Activated naive CD4-positive, alpha-beta T cell treated with anti-CD3 and anti-CD28 coated beads for 36 hours (primary cell): ENCODE data around the gene DENND6A. TPM values are rescaled to one million over a fixed set of nuclear protein-coding genes. Genes with fewer than 3 reads are reported as not detected.
"Not testable (repeated sequence)": the region's sequence is repeated elsewhere in the genome, so short reads cannot be mapped to it uniquely, and the experiment has no call there.

ENCODE experiments used
- CTCF ChIA-PET: fragments of 350-600 bp; sonication (Branson Sonifier 250); formaldehyde crosslinking; loops from one replicate; lab custom pipeline; 2021; ENCODE audit warnings: antibody characterized with exemption; lab: Charles Lee
- DNase-seq: peaks from one replicate; pipeline ENCODE4 v3.0.0-alpha.2; 2020
- H3K27ac Mint-ChIP-seq: one replicate; pipeline ENCODE4 v1.8.0; 2021; ENCODE audit warnings: mild to moderate bottlenecking, mixed read lengths
- H3K27me3 Mint-ChIP-seq: one replicate; pipeline ENCODE4 v1.8.0; 2021; ENCODE audit warnings: low read depth, mixed read lengths
- H3K36me3 Mint-ChIP-seq: one replicate; pipeline ENCODE4 v1.8.0; 2021; ENCODE audit warnings: low read depth, mixed read lengths
- H3K4me1 Mint-ChIP-seq: one replicate; pipeline ENCODE4 v1.8.0; 2021; ENCODE audit warnings: low read depth, mixed read lengths
- H3K4me3 Mint-ChIP-seq: one replicate; pipeline ENCODE4 v1.8.0; 2021; ENCODE audit warnings: mild to moderate bottlenecking, moderate library complexity, mixed read lengths
- H3K9me3 Mint-ChIP-seq: one replicate; pipeline ENCODE4 v1.8.0; 2021; ENCODE audit warnings: mixed read lengths
- intact Hi-C: fragments of 100-400 bp; cut with micrococcal nuclease; formaldehyde crosslinking; loops from one replicate; pipeline ENCODE4 v1.15.1; 2023
- total RNA-seq, 2 experiments: library from RNA; stranded (reverse); gene quantifications; one replicate each; pipeline ENCODE4 v1.2.3, GENCODE V29; 2021

Gene DENND6A
- total RNA-seq, 2 experiments from 2014 or later = 12.3 to 12.4 TPM

DNA sequence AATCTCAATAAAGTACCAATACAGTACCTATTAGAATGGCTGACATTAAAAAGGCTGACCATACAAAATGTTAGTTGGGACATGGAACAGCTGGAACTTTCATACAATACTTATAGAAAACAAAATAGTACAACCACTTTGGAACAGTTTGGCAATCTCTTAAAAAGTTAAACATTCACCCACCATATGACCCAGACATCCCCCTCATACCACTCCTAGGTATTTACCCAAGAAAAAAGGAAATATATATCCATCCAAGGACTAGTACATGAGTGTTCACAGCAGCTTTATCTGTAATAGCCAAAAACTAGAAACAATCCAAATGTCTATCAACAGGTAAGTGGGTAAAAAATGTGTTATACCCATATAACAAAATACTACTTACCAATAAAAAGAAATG is 70.5 kb downstream of the DENND6A start:
- intact Hi-C loops = no loop called here
- Mint-ChIP-seq H3K9me3 (no peaks in the 10 kb centered on the region), H3K27me3 (no peaks in the 10 kb centered on the region), H3K4me3 (no peak overlapping the region), H3K36me3 (peaks cover 27% of the 10 kb centered on the region), H3K27ac (no peak overlapping the region), H3K4me1 (no peaks in the 10 kb centered on the region)
- CTCF ChIA-PET = no interaction called here
- DNase-seq = no peak

- no peak overlapping the region for H3K27ac Mint-ChIP-seq
- CTCF ChIA-PET = no interaction called here
- H3K4me3 Mint-ChIP-seq = no peak overlapping the region
- no peaks in the 10 kb centered on the region for H3K4me1 Mint-ChIP-seq
- peaks cover 8% of the 10 kb centered on the region for H3K36me3 Mint-ChIP-seq
- H3K9me3 Mint-ChIP-seq = no peaks in the 10 kb centered on the region
- intact Hi-C loops = no loop called here
- no peak for DNase-seq
- no peaks in the 10 kb centered on the region for H3K27me3 Mint-ChIP-seq
These were observed 75.1 kb downstream of the DENND6A start for GRCh38 chr3:57617739-57618138.

DNA sequence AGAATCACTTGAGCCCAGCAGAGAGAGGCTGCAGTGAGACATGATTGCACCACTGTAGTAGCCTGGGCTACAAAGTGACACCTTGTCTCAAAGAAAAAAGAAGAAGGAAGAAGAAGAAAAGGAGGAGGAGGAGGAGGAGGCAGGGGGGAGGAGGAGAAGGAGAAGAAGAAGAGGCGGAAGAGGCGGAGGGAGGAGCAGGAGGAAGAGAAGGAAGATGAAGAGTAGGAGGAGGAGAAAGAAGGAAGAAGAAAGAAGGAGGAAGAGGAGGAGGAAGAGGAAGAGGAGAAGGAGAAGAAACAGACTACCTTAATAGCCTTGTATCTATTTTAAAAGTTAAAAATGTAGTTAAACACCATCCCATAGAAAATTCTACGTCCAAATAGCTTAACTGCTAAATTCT is 76.6 kb downstream of the DENND6A start:
- CTCF ChIA-PET = no interaction called here
- no peak overlapping the region for H3K4me3 Mint-ChIP-seq
- DNase-seq = no peak
- peaks cover 14% of the 10 kb centered on the region for H3K36me3 Mint-ChIP-seq
- H3K9me3 Mint-ChIP-seq = peaks cover 7% of the 10 kb centered on the region
- no peaks in the 10 kb centered on the region for H3K4me1 Mint-ChIP-seq
- no peaks in the 10 kb centered on the region for H3K27me3 Mint-ChIP-seq
- no peak overlapping the region for H3K27ac Mint-ChIP-seq
- intact Hi-C loops = no loop called here

GRCh38 chr3:57611870-57612269 is 81.0 kb downstream of the DENND6A start:
- CTCF ChIA-PET, H3K4me1 Mint-ChIP-seq: not testable (repeated sequence)
- H3K9me3 Mint-ChIP-seq = peaks cover 24% of the 10 kb centered on the region

GRCh38 chr3:57605683-57606082 is 87.2 kb downstream of the DENND6A start:
- Mint-ChIP-seq H3K36me3 (peaks cover 51% of the 10 kb centered on the region), H3K27me3 (no peaks in the 10 kb centered on the region), H3K9me3 (peaks cover 20% of the 10 kb centered on the region), H3K27ac (no peak overlapping the region), H3K4me3 (no peak overlapping the region), H3K4me1 (peaks cover 3% of the 10 kb centered on the region)
- intact Hi-C loops = no loop called here
- DNase-seq = no peak
- CTCF ChIA-PET = no interaction called here

More at GRCh38 chr3:57611870-57612269, 81.0 kb downstream of the DENND6A start:
- H3K27me3 Mint-ChIP-seq, intact Hi-C loops, DNase-seq, H3K27ac Mint-ChIP-seq, H3K4me3 Mint-ChIP-seq: not testable (repeated sequence)
- H3K36me3 Mint-ChIP-seq = peaks cover 34% of the 10 kb centered on the region

GRCh38 chr3:57604971-57605370 is 87.9 kb downstream of the DENND6A start:
- CTCF ChIA-PET = no interaction called here
- intact Hi-C loops = no loop called here
- Mint-ChIP-seq H3K4me3 (no peak overlapping the region), H3K4me1 (peaks cover 7% of the 10 kb centered on the region), H3K36me3 (peaks cover 47% of the 10 kb centered on the region), H3K9me3 (peaks cover 16% of the 10 kb centered on the region), H3K27ac (no peak overlapping the region), H3K27me3 (no peaks in the 10 kb centered on the region)
- DNase-seq = no peak

GRCh38 chr3:57600195-57600594 is 92.7 kb downstream of the DENND6A start:
- Mint-ChIP-seq H3K27me3 (no peaks in the 10 kb centered on the region), H3K27ac (peak overlapping the region; percentile 30), H3K9me3 (no peaks in the 10 kb centered on the region), H3K4me1 (peaks cover 22% of the 10 kb centered on the region), H3K36me3 (peaks cover 24% of the 10 kb centered on the region), H3K4me3 (peak overlapping the region; percentile 36)
- intact Hi-C loops = no loop called here
- no peak for DNase-seq
- CTCF ChIA-PET = interaction anchor here (1.1 kb wide), 1 partner anchor 203 kb away, joined by 6 read pairs; no protein-coding TSS in a partner anchor

DNA sequence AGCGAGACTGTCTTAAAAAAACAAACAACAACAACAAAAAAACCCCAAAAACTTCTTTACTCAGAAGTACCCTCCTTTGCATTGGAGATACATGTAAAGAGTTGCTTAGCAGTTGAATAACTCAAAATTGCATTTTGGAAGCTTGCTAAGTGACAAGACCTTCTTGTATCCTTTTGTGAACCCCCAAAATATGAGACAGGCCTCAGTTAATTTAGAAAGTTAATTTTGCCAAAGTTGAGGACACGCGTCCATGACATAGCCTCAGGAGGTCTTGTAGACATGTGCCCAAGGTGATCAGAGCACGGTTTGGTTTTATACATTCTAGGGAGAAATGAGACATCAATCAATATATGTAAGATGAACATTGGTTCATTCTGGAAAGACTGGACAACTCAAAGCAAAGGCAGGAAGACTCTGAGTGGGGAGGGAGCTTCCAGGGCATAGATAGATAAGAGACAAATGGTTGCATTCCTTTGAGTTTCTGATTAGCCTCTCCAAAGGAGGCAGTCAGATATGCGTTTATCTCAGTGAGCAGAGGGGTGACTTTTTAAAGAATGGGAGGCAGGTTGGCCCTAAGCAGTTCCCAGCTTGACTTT is 94.0 kb downstream of the DENND6A start:
- Mint-ChIP-seq H3K4me3 (peak overlapping the region; percentile 97), H3K9me3 (no peaks in the 10 kb centered on the region), H3K27me3 (no peaks in the 10 kb centered on the region), H3K36me3 (peaks cover 17% of the 10 kb centered on the region), H3K27ac (peak overlapping the region; percentile 100), H3K4me1 (peaks cover 35% of the 10 kb centered on the region)
- intact Hi-C loops = loop anchor here (10.0 kb wide), 2 partner anchors 814 to 894 kb away; no protein-coding TSS in a partner anchor
- DNase-seq = no peak
- CTCF ChIA-PET = no interaction called here

- no peaks in the 10 kb centered on the region for H3K27me3 Mint-ChIP-seq
- H3K36me3 Mint-ChIP-seq = peaks cover 19% of the 10 kb centered on the region
- H3K9me3 Mint-ChIP-seq = no peaks in the 10 kb centered on the region
- intact Hi-C loops = loop anchor here (1.0 to 10.0 kb wide), 13 partner anchors 41 to 893 kb away; partner anchors contain the start of genes APPL1, HTD2, PDE12 and RPP14
- H3K27ac Mint-ChIP-seq = peak within 1 kb of the TSS; percentile 100
- DNase-seq = peak; percentile 99
- CTCF ChIA-PET = interaction anchor here (0.6 to 1.5 kb wide), 3 partner anchors 159 to 284 kb away, joined by 3 to 6 read pairs (median 3); partner anchors contain the start of gene SLMAP
- peaks cover 46% of the 10 kb centered on the region for H3K4me1 Mint-ChIP-seq
- peak within 1 kb of the TSS; percentile 97 for H3K4me3 Mint-ChIP-seq
These were observed 95.6 kb downstream of the DENND6A start, which contains the start of gene ARF4 for GRCh38 chr3:57597127-57597923. Gene ARF4 (minus strand): TSS chr3:57597344. CDS start chr3:57597140, 204 bp downstream.

- Mint-ChIP-seq H3K9me3 (no peaks in the 10 kb centered on the region), H3K27me3 (no peaks in the 10 kb centered on the region), H3K4me1 (peaks cover 49% of the 10 kb centered on the region), H3K27ac (peak overlapping the region; percentile 100), H3K36me3 (peaks cover 16% of the 10 kb centered on the region), H3K4me3 (peak overlapping the region; percentile 97)
- intact Hi-C loops = loop anchor here (1.0 to 10.0 kb wide), 13 partner anchors 40 to 892 kb away; partner anchors contain the start of genes APPL1, HTD2, PDE12 and RPP14
- DNase-seq = peak; percentile 73
- CTCF ChIA-PET = interaction anchor here (0.6 to 1.5 kb wide), 6 partner anchors 37 to 260 kb away, joined by 3 to 7 read pairs (median 4); partner anchors contain the start of gene SLMAP
These were observed 96.3 kb downstream of the DENND6A start for GRCh38 chr3:57596495-57597126.

GRCh38 chr3:57594576-57594975 is 98.3 kb downstream of the DENND6A start:
- CTCF ChIA-PET = interaction anchor here (1.4 kb wide), 1 partner anchor 197 kb away, joined by 4 read pairs; no protein-coding TSS in a partner anchor
- Mint-ChIP-seq H3K27ac (no peak overlapping the region), H3K4me1 (peaks cover 47% of the 10 kb centered on the region), H3K9me3 (no peaks in the 10 kb centered on the region), H3K27me3 (no peaks in the 10 kb centered on the region), H3K36me3 (peaks cover 16% of the 10 kb centered on the region), H3K4me3 (peak overlapping the region; percentile 20)
- intact Hi-C loops = loop anchor here (10.0 kb wide), 2 partner anchors 810 to 890 kb away; no protein-coding TSS in a partner anchor
- no peak for DNase-seq

- Mint-ChIP-seq H3K36me3 (peaks cover 16% of the 10 kb centered on the region), H3K4me1 (peaks cover 45% of the 10 kb centered on the region), H3K4me3 (no peak overlapping the region), H3K27ac (no peak overlapping the region), H3K9me3 (no peaks in the 10 kb centered on the region), H3K27me3 (no peaks in the 10 kb centered on the region)
- CTCF ChIA-PET = interaction anchor here (1.4 kb wide), 1 partner anchor 197 kb away, joined by 4 read pairs; no protein-coding TSS in a partner anchor
- no peak for DNase-seq
- intact Hi-C loops = loop anchor here (10.0 kb wide), 2 partner anchors 809 to 889 kb away; no protein-coding TSS in a partner anchor
These were observed 98.7 kb downstream of the DENND6A start for GRCh38 chr3:57594144-57594543.
